ENCODE results near the gene TTC23.

TTC23 gene

DNA sequence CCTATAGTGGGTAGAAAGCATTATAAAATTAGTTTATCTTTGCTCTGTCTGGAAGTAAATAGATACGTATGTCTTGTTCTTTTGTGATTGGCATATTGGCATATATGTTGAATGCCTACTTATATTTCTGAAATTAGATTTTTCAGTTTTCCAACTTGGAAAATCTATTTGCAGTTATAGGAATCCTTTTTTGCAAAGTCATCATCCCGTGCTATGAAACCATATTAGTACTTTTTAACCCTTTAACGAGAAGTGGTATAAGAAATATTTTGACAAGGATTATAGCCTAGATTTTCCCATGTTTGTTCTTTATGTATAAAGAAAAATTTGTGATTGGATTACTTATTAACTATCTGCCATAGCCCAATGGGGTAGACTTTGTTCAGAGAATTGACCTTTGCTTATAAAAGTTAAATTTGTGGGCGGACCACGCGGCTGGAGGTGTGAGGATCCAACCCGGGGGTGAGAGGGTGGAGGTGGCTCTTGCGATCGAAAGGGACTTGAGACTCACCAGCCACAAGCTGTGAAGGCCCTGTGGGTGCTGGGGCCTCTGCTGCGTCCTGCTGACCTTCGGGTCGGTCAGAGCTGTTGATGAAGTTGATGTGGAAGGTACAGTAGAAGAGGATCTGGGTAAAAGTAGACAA is 7.8 kb upstream of the TTC23 start:
- Histone ChIP-seq H3K36me3 (ENCODE audit: insufficient read depth) (no peaks in the 10 kb centered on the region), H3K27ac (no peak overlapping the region), H3K4me1 (ENCODE audit: low read depth, poor library complexity, severe bottlenecking) (peaks cover 4% of the 10 kb centered on the region), H2AFZ (ENCODE audit: low read depth) (no peak overlapping the region), H3K79me2 (ENCODE audit: insufficient read depth, low read depth) (no peaks in the 10 kb centered on the region), H3K27me3 (ENCODE audit: insufficient read depth, low read depth) (no peaks in the 10 kb centered on the region), H3K4me2 (no peak overlapping the region), H3K4me3 (IDR thresholded peaks at IDR 0.05; ENCODE audit: insufficient read depth, low read depth, low read length) (no peak overlapping the region), H3K9ac (no peak overlapping the region), H4K20me1 (ENCODE audit: insufficient read depth) (no peaks in the 10 kb centered on the region)
- TF ChIP-seq CTCF (conservative IDR thresholded peaks at IDR 0.05; ENCODE audit: low read depth, low read length), result no peak

DNA sequence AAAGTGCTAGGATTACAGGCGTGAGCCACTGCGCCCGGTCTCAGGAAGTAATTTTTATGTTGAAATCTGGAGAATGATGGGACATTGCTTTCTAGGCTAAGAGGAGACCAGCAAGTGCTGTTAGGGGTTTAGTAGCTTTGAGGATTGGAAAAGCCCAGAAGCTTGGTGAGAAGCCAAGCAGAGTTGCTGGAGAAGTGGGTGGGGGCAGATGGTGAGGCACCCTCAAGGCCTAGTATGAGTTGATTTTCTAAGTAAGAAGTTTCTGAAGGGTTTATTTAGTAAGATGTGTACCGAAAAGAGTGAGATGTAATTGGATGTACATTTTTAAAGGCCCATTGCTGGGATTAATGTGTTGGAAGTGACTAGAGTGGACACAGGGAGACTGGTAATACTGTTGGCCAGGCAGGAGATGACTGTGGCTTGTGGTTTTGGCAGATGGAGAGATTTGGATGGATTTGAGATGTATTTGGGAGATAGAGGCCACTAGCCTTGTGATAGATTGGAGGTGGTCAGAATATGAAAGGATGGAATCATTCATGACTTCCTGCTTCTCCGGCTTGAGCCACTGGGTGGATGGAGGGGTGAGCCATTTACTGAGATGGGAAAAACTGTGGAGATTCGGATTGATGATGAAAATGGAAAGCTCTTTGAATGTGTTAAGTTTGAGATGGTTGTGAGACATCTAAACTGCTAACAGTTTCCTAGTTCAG is 4.2 kb upstream of the TTC23 start:
- H3K4me1 ChIP-seq (ENCODE audit: low read depth, poor library complexity, severe bottlenecking), result peaks cover 8% of the 10 kb centered on the region
- no peak overlapping the region for H3K4me2 ChIP-seq
- no peak overlapping the region for H3K27ac ChIP-seq
- H2AFZ ChIP-seq (ENCODE audit: low read depth), result no peak overlapping the region
- no peaks in the 10 kb centered on the region for H4K20me1 ChIP-seq (ENCODE audit: insufficient read depth)
- no peak overlapping the region for H3K4me3 ChIP-seq (IDR thresholded peaks at IDR 0.05; ENCODE audit: insufficient read depth, low read depth, low read length)
- no peak overlapping the region for H3K9ac ChIP-seq
- H3K27me3 ChIP-seq (ENCODE audit: insufficient read depth, low read depth), result no peaks in the 10 kb centered on the region
- H3K79me2 ChIP-seq (ENCODE audit: insufficient read depth, low read depth), result no peaks in the 10 kb centered on the region
- TF ChIP-seq CTCF (conservative IDR thresholded peaks at IDR 0.05; ENCODE audit: low read depth, low read length), result no peak
- H3K36me3 ChIP-seq (ENCODE audit: insufficient read depth), result no peaks in the 10 kb centered on the region

GRCh38 chr15:99252326-99252725 is 2.9 kb upstream of the TTC23 start:
- Histone ChIP-seq H3K79me2 (ENCODE audit: insufficient read depth, low read depth) (no peaks in the 10 kb centered on the region), H4K20me1 (ENCODE audit: insufficient read depth) (no peaks in the 10 kb centered on the region), H3K4me1 (ENCODE audit: low read depth, poor library complexity, severe bottlenecking) (peaks cover 8% of the 10 kb centered on the region), H3K9ac (no peak overlapping the region), H3K27ac (no peak overlapping the region), H3K27me3 (ENCODE audit: insufficient read depth, low read depth) (no peaks in the 10 kb centered on the region), H3K4me3 (IDR thresholded peaks at IDR 0.05; ENCODE audit: insufficient read depth, low read depth, low read length) (no peak overlapping the region), H3K36me3 (ENCODE audit: insufficient read depth) (no peaks in the 10 kb centered on the region), H3K4me2 (peak overlapping the region; percentile 61), H2AFZ (ENCODE audit: low read depth) (no peak overlapping the region; the same call in 1 of the 2 replicates)
- TF ChIP-seq CTCF (conservative IDR thresholded peaks at IDR 0.05; ENCODE audit: low read depth, low read length), result no peak

- no peak for TF ChIP-seq CTCF (conservative IDR thresholded peaks at IDR 0.05; ENCODE audit: low read depth, low read length)
- peak within 1 kb of the TSS; percentile 61 for H3K4me2 ChIP-seq
- H3K4me1 ChIP-seq (ENCODE audit: low read depth, poor library complexity, severe bottlenecking), result peaks cover 8% of the 10 kb centered on the region
- H3K79me2 ChIP-seq (ENCODE audit: insufficient read depth, low read depth), result no peaks in the 10 kb centered on the region
- H3K27ac ChIP-seq, result peak within 1 kb of the TSS; percentile 71
- H3K9ac ChIP-seq, result peak within 1 kb of the TSS; percentile 57
- H2AFZ ChIP-seq (ENCODE audit: low read depth), result peak within 1 kb of the TSS; percentile 92
- no peaks in the 10 kb centered on the region for H3K27me3 ChIP-seq (ENCODE audit: insufficient read depth, low read depth)
- H3K4me3 ChIP-seq (IDR thresholded peaks at IDR 0.05; ENCODE audit: insufficient read depth, low read depth, low read length), result peak within 1 kb of the TSS; percentile 39
- H3K36me3 ChIP-seq (ENCODE audit: insufficient read depth), result no peaks in the 10 kb centered on the region
- H4K20me1 ChIP-seq (ENCODE audit: insufficient read depth), result no peaks in the 10 kb centered on the region
Measured at GRCh38 chr15:99250857-99251841, 1.8 kb upstream of the TTC23 start, which contains the start of gene LRRC28. LRRC28 (plus strand) TSS chr15:99251481; CDS start chr15:99255958, 4,477 bp downstream.

Measured in KMS-11 (cell line).